Fibroblast of villous mesenchyme (primary cell): ENCODE measurements around the gene PHLDA2. TPM values are rescaled to one million over a fixed set of nuclear protein-coding genes. Genes with fewer than 3 reads are reported as not detected.
A peak's percentile ranks its signal among the peaks of the same experiment; 100 is the strongest.

Experiments used
- DNase-seq: peaks from one replicate; pipeline ENCODE4 v3.0.0-alpha.2; 2010; ENCODE audit warnings: low read depth
- H3K4me3 ChIP-seq: 2 replicates; pipeline ENCODE4 v1.5.1; 2011; ENCODE audit warnings: low read depth, mild to moderate bottlenecking, low read length
- total RNA-seq: library from RNA; depleted of rRNA; stranded (reverse); fragments of >200 nt; gene quantifications from 2 replicates; pipeline ENCODE4 v1.2.3, GENCODE V29; 2012
- TF ChIP-seq, protein P1 (sequence below): IDR thresholded peaks from 2 replicates; pipeline ENCODE4 v1.5.1; 2012; ENCODE audit warnings: low read depth, mild to moderate bottlenecking, low read length; ENCODE audit not compliant: insufficient read depth

The PHLDA2 gene
- total RNA-seq, 1 donor, result 7.3 TPM

DNA sequence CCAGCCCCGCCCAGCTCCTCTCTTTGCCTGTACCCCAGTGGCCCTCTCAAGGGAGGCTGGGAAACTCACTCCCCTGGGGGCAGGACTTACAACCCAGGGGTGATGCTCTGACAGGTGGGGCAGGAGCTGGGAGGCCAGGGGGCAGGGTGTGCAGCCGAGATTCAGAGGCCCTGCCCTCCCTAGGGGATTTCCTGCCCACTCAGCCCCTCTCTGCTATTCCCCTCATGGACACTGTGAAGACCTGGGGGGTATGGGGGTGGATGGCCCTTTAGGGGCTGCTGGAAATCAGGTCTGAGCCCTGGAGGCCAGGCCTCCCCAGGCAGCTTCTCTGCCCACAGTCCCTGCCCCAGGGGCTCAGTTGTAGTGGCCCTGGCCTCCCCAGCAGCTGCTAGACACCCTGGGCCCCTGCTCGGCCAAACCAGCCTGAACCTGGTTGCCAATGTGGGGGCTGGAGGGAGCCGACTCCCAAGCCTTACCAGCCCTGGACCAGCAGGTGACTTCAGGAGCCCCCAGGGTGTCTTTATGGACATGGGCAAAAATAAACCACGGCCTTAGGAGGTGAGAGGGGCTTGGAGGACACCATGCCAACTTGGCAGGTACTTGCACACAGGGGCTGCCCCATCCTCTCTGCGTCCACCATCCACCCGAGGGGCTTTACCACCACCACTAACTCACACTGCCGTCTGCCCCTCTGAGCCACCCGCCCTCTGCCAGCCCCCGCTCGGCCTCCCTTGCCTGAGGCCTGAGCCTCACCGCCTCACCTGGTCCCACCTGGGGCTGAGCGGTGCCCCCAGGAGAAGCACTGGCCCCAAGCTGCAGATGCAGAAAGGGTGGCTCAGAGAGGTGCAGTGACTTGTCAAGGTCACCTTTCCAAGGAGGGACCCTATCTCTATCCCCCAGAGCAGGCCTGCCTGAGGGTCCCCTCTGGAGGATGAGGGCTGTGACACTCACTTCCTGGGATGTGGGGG lies 2.8 kb upstream of the PHLDA2 start:
- no peak overlapping the region for H3K4me3 ChIP-seq
- TF ChIP-seq, protein P1, sequence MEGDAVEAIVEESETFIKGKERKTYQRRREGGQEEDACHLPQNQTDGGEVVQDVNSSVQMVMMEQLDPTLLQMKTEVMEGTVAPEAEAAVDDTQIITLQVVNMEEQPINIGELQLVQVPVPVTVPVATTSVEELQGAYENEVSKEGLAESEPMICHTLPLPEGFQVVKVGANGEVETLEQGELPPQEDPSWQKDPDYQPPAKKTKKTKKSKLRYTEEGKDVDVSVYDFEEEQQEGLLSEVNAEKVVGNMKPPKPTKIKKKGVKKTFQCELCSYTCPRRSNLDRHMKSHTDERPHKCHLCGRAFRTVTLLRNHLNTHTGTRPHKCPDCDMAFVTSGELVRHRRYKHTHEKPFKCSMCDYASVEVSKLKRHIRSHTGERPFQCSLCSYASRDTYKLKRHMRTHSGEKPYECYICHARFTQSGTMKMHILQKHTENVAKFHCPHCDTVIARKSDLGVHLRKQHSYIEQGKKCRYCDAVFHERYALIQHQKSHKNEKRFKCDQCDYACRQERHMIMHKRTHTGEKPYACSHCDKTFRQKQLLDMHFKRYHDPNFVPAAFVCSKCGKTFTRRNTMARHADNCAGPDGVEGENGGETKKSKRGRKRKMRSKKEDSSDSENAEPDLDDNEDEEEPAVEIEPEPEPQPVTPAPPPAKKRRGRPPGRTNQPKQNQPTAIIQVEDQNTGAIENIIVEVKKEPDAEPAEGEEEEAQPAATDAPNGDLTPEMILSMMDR, result no peak
- no peak for DNase-seq

DNA sequence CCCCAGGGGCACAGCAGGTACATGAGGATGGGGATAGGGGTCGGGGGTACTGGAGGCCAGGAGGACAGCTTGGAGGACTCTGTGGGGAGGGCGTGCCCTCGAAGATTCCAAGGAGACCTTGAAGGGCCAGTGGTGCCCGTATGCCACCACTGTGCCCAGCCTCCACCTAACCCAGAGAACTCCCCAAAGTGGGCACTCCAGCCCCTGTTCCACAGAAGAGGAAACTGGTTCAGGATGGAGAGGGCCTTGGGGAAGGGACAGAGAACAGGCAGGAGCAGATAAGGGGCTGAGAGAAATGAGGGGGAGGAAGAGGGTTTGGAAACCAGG lies 2.2 kb upstream of the PHLDA2 start:
- no peak overlapping the region for H3K4me3 ChIP-seq
- TF ChIP-seq, protein P1, result no peak
- DNase-seq, result no peak

DNA sequence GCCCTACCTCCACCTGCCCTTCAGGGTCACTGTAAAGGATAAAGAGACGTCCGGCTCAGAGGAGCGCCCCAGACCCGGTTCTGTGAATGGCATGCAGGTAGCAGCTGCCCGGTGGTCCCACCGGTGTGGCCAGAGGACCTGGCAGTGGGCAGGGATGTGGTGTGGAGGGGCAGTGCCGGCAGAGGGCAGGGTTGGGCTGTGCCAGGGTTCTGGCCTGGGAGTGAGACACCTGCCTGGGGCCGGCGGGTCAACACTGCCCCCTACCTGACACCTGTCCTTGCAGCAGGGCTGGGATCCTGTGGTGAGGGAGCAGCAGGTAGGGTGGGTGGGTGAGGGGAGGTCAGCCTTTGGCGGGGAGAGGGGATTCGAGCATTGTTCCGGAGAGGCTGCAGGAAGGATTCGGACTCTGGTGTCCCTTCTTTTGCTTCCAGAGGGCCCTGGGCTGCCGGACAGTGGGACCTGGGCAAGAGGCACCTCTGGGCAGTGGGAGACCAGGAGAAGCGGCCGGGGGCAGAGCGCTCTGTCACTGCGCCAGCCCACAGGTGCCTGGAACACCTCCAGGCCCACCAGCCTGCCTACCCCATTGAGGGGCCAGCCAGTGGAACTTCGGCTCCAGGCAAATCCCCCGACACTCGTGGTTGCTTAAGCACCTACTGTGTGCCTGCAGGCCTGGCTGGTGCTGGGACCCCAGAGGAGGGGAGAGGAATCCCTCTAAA lies 1.6 kb upstream of the PHLDA2 start:
- peak; percentile 45 for DNase-seq
- peak overlapping the region; percentile 79 for H3K4me3 ChIP-seq
- TF ChIP-seq, protein P1, result peak; percentile 35

DNA sequence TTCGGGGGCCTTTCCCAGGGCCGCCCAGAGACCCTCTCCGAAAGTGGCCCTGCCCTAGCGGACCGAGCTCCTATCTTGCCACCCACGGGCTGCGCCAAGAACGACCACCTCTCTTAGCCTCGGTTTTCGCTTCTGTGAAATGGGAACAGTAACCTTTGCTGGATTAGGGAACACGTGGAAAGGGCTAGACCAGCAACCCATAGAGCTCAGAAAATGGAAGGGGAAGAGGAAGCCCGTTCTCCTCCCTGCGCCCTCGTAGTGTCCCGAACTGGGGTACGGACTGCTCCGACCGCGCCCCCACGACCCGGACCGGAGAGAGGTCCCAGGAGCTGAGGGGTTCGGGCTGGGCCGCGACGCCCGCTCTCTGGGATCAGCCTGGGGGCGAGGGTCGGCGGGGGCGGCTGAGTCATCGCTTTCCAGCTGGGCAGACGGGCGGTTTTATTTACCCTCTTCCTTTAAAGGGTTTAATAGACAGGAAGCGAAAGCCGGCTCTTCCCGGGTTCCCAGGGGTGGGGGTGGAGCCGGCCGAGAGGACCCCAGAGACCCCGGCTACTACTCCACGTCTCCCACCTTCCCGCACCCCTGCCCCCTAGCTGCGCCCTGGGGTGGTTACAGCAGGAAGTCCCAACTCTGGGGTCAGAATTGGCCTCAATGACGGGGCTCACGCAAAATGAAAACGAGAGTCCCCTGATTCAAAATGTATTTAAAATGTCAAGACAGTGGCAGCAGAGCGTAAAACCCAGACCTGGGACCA lies 907 bp upstream of the PHLDA2 start:
- TF ChIP-seq, protein P1, result peak; percentile 39
- peak overlapping the region; percentile 79 for H3K4me3 ChIP-seq
- peak; percentile 83 for DNase-seq

DNA sequence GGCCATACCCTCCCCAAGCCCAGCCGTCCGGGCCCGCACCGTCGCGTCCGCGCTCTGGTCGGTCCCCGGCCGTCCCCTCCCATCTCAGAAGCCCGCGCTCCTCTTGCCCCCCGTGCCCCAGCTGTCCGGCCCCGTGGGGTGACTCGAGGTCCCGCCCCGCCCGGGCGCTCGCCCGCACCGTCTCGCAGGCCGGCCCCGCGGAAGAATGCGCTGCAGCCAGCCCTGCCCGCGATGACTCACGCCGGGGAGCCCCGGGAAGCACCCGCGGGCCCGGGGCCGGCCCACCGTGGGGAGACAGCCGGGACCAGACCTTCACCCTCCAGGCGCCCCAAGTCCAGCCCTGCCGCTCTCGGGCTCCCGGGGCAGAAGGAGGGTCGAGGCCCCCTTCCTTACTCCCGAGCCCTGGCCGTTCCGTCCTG lies 320 bp upstream of the PHLDA2 start:
- DNase-seq, result peak; percentile 86
- H3K4me3 ChIP-seq, result peak overlapping the region; percentile 79
- TF ChIP-seq, protein P1, result no peak

DNA sequence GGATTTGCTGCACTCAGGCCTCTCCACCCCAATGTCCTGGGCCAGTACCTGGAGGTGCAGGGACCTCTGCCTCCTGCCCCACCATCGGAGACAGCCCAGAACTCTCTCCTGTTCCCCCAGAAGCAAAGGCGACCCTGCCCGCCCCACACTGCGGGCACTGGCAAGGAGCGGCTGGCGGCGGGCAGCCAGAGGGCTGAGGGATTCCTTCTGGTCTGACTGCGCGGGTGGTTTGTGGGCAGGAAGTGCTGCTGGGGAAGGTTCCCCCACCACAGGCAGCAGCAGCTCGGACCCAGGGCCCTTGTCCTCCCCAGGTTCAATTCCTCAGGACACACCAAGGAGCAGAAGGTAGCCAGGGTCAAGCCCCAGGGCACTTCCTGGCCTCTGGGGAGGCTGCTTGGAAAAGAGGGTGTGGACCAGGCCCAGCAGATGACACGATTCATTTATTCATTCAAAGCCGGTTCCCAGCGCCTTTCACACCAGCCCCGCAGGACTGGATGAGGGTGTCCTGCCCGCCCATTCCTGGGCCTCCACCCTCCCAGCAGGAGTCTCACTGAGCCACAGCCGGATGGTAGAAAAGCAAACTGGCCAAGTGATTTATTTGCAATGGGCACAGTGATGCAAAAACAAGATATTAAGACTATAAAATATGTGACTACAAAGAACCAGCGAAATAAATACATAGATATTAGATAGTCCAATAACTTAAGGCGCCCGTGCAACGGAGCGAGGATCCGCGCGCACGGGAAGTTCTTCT lies 1.2 kb downstream of the PHLDA2 start:
- peak; percentile 48 for DNase-seq
- TF ChIP-seq, protein P1, result no peak
- H3K4me3 ChIP-seq, result peak overlapping the region; percentile 79
